Measurements from ENCODE around the gene PPIG.

GRCh38 chr2:169573974-169574299 lies 10.2 kb upstream of the PPIG start:
- TF ChIP-seq, protein P1, sequence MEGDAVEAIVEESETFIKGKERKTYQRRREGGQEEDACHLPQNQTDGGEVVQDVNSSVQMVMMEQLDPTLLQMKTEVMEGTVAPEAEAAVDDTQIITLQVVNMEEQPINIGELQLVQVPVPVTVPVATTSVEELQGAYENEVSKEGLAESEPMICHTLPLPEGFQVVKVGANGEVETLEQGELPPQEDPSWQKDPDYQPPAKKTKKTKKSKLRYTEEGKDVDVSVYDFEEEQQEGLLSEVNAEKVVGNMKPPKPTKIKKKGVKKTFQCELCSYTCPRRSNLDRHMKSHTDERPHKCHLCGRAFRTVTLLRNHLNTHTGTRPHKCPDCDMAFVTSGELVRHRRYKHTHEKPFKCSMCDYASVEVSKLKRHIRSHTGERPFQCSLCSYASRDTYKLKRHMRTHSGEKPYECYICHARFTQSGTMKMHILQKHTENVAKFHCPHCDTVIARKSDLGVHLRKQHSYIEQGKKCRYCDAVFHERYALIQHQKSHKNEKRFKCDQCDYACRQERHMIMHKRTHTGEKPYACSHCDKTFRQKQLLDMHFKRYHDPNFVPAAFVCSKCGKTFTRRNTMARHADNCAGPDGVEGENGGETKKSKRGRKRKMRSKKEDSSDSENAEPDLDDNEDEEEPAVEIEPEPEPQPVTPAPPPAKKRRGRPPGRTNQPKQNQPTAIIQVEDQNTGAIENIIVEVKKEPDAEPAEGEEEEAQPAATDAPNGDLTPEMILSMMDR (IDR thresholded peaks at IDR 0.05) = no peak
- TF ChIP-seq ZFX (IDR thresholded peaks at IDR 0.05; ENCODE audit: borderline replicate concordance) = no peak
